Neural cell (in vitro differentiated cells): ENCODE measurements around the gene NT5DC3. TPM values are rescaled to one million over a fixed set of nuclear protein-coding genes. Genes with fewer than 3 reads are reported as not detected.

Source experiments
- H2AFZ ChIP-seq: fragments of 200-600, 300-800 bp; sonication (generic), shearing (Covaris generic); 2 replicates; pipeline ENCODE4 v1.6.0; 2014; ENCODE audit warnings: low read depth, mild to moderate bottlenecking, antibody characterized with exemption, low read length, moderate library complexity
- H3F3A ChIP-seq: fragments of 200-600 bp; shearing (Covaris generic); 2 replicates; pipeline ENCODE4 v1.6.1; 2016; ENCODE audit warnings: mild to moderate bottlenecking, moderate library complexity, mixed read lengths, antibody characterized with exemption, low read length; ENCODE audit not compliant: insufficient read depth, poor library complexity, severe bottlenecking
- H3K27ac ChIP-seq: fragments of 200-600, 300-800 bp; sonication (generic), shearing (Covaris generic); 2 replicates; pipeline ENCODE4 v1.5.1; 2014; ENCODE audit warnings: mild to moderate bottlenecking, low read length, moderate library complexity
- H3K27me3 ChIP-seq: fragments of 300-800, 200-600 bp; sonication (generic), shearing (Covaris generic); 2 replicates; pipeline ENCODE4 v1.6.0; 2014; ENCODE audit warnings: mild to moderate bottlenecking, low read depth, low read length, moderate library complexity; ENCODE audit not compliant: insufficient read depth
- H3K36me3 ChIP-seq: fragments of 300-800, 200-600 bp; sonication (generic), shearing (Covaris generic); 2 replicates; pipeline ENCODE4 v1.5.1; 2014; ENCODE audit warnings: mild to moderate bottlenecking, antibody characterized with exemption, low read length, moderate library complexity; ENCODE audit not compliant: insufficient read depth
- H3K4me2 ChIP-seq: fragments of 300-800, 200-600 bp; sonication (generic), shearing (Covaris generic); 2 replicates; pipeline ENCODE4 v1.6.0; 2014; ENCODE audit warnings: mild to moderate bottlenecking, low read length
- H3K4me3 ChIP-seq: fragments of 300-800, 200-600 bp; sonication (generic), shearing (Covaris generic); 2 replicates; pipeline ENCODE4 v1.5.1; 2014; ENCODE audit warnings: mild to moderate bottlenecking, low read length, moderate library complexity
- H3K79me2 ChIP-seq: fragments of 200-600 bp; shearing (Covaris generic); replicated peaks from 2 replicates; pipeline ENCODE4 v1.6.0; 2014; ENCODE audit warnings: mild to moderate bottlenecking, low read length, moderate library complexity; ENCODE audit not compliant: insufficient read depth
- H3K9ac ChIP-seq: fragments of 300-800, 200-600 bp; sonication (generic), shearing (Covaris generic); 2 replicates; pipeline ENCODE4 v1.6.1; 2016; ENCODE audit warnings: mild to moderate bottlenecking, low read length, mixed read lengths
- H3K9me2 ChIP-seq: fragments of 200-600 bp; shearing (Covaris generic); 2 replicates; pipeline ENCODE4 v1.6.1; 2016; ENCODE audit warnings: mild to moderate bottlenecking, low read length, mixed read lengths; ENCODE audit not compliant: insufficient read depth
- H3K9me3 ChIP-seq: fragments of 200-600, 300-800 bp; sonication (generic), shearing (Covaris generic); 2 replicates; pipeline ENCODE4 v1.6.1; 2016; ENCODE audit warnings: mild to moderate bottlenecking, mixed run types, low read length, moderate library complexity, mixed read lengths
- H4K20me1 ChIP-seq: fragments of 200-600 bp; shearing (Covaris generic); 2 replicates; pipeline ENCODE4 v1.6.1; 2016; ENCODE audit warnings: mild to moderate bottlenecking, mixed run types; ENCODE audit not compliant: insufficient read depth
- CTCF ChIP-seq: fragments of 450-650 bp; IDR thresholded peaks from 2 replicates; pipeline ENCODE4 v1.5.1; 2014; ENCODE audit warnings: antibody characterized with exemption, mild to moderate bottlenecking, moderate library complexity; ENCODE audit not compliant: poor library complexity, severe bottlenecking
- EP300 ChIP-seq: fragments of 450-650 bp; conservative IDR thresholded peaks from 2 replicates; pipeline ENCODE4 v1.6.1; 2014; ENCODE audit warnings: antibody characterized with exemption, mild to moderate bottlenecking, moderate library complexity; ENCODE audit not compliant: poor library complexity, severe bottlenecking
- EZH2 ChIP-seq: fragments of 200-600, 300-800 bp; shearing (Covaris generic), sonication (generic); IDR thresholded peaks from 2 replicates; pipeline ENCODE4 v1.6.1; 2014; ENCODE audit warnings: antibody characterized with exemption, low read length, borderline replicate concordance, mild to moderate bottlenecking; ENCODE audit not compliant: insufficient read depth, poor library complexity, severe bottlenecking
- MXI1 ChIP-seq: fragments of 450-650 bp; conservative IDR thresholded peaks from 2 replicates; pipeline ENCODE4 v1.6.1; 2014; ENCODE audit warnings: antibody characterized with exemption, mild to moderate bottlenecking; ENCODE audit not compliant: poor library complexity, severe bottlenecking
- POLR2AphosphoS5 ChIP-seq: IDR thresholded peaks from 2 replicates; pipeline ENCODE4 v1.6.1; 2012
- RAD21 ChIP-seq: fragments of 450-650 bp; conservative IDR thresholded peaks from 2 replicates; pipeline ENCODE4 v1.6.1; 2014; ENCODE audit warnings: antibody characterized with exemption, mild to moderate bottlenecking, moderate library complexity
- REST ChIP-seq: IDR thresholded peaks from 2 replicates; pipeline ENCODE4 v1.6.1; 2012; ENCODE audit warnings: borderline replicate concordance
- SMC3 ChIP-seq: fragments of 450-650 bp; conservative IDR thresholded peaks from 2 replicates; pipeline ENCODE4 v1.6.1; 2014; ENCODE audit warnings: antibody characterized with exemption, mild to moderate bottlenecking, moderate library complexity; ENCODE audit not compliant: poor library complexity
- TAF1 ChIP-seq: IDR thresholded peaks from 2 replicates; pipeline ENCODE4 v1.6.1; 2012; ENCODE audit warnings: low read depth
- polyA plus RNA-seq: library from polyadenylated mRNA; depleted of rRNA; stranded (reverse); fragments of >200 nt; gene quantifications from 2 replicates; pipeline ENCODE4 v1.2.3, GENCODE V29; 2014

NT5DC3 gene
- polyA plus RNA-seq, 1 donor from 2014 or later = 4.0 TPM

GRCh38 chr12:103852498-103852997 lies 11.5 kb upstream of the NT5DC3 start:
- no peaks in the 10 kb centered on the region for H3K9me2 ChIP-seq
- H2AFZ ChIP-seq = no peak overlapping the region
- H3K4me3 ChIP-seq = peak overlapping the region; percentile 31
- no peaks in the 10 kb centered on the region for H3K9me3 ChIP-seq
- no peaks in the 10 kb centered on the region for H3K27me3 ChIP-seq
- H3K4me2 ChIP-seq = no peak overlapping the region
- H3K79me2 ChIP-seq = no peaks in the 10 kb centered on the region
- H3K9ac ChIP-seq = peak overlapping the region; percentile 39
- TF ChIP-seq REST (peak; percentile 22), RAD21 (no peak), SMC3 (no peak), TAF1 (no peak), CTCF (no peak), MXI1 (no peak), POLR2AphosphoS5 (peak; percentile 66), EZH2 (no peak), EP300 (peak; percentile 82)
- no peaks in the 10 kb centered on the region for H3F3A ChIP-seq
- H4K20me1 ChIP-seq = no peaks in the 10 kb centered on the region
- H3K27ac ChIP-seq = peak overlapping the region; percentile 73
- H3K36me3 ChIP-seq = no peaks in the 10 kb centered on the region

GRCh38 chr12:103851127-103851526 lies 10.1 kb upstream of the NT5DC3 start:
- H3K4me2 ChIP-seq = no peak overlapping the region
- no peaks in the 10 kb centered on the region for H3F3A ChIP-seq
- no peaks in the 10 kb centered on the region for H3K27me3 ChIP-seq
- no peaks in the 10 kb centered on the region for H4K20me1 ChIP-seq
- no peaks in the 10 kb centered on the region for H3K9me2 ChIP-seq
- no peak overlapping the region for H3K4me3 ChIP-seq
- TF ChIP-seq EP300 = no peak
- TF ChIP-seq POLR2AphosphoS5 = no peak
- TF ChIP-seq CTCF = no peak
- TF ChIP-seq SMC3 = no peak
- TF ChIP-seq RAD21 = no peak
- TF ChIP-seq REST = no peak
- no peak for TF ChIP-seq TAF1
- no peak for TF ChIP-seq EZH2
- no peak for TF ChIP-seq MXI1
- H2AFZ ChIP-seq = no peak overlapping the region
- H3K9me3 ChIP-seq = no peaks in the 10 kb centered on the region
- no peaks in the 10 kb centered on the region for H3K36me3 ChIP-seq
- no peak overlapping the region for H3K9ac ChIP-seq
- H3K27ac ChIP-seq = no peak overlapping the region
- H3K79me2 ChIP-seq = no peaks in the 10 kb centered on the region
